Liver (tissue), 9 donors: ENCODE results near the gene DSCAM. TPM values are rescaled to one million over a fixed set of nuclear protein-coding genes. Genes with fewer than 3 reads are reported as not detected.

ENCODE experiments used
- DNase-seq: peaks from one replicate; pipeline ENCODE4 v3.0.0-alpha.2; 2017; ENCODE audit warnings: low spot score
- H3K27ac ChIP-seq, 2 donors: one replicate each; pipeline ENCODE4 v1.7.0; 2013; ENCODE audit warnings: inconsistent platforms in 2 of 2, low read length in 2 of 2, control low read depth in 1 of 2, low read depth in 1 of 2, mild to moderate bottlenecking in 1 of 2
- H3K27me3 ChIP-seq, 4 donors: one replicate each; pipeline versions ENCODE4 v1.6.1 to v1.7.0; 2013; ENCODE audit warnings: low read length in 3 of 4, inconsistent platforms in 1 of 4, mild to moderate bottlenecking in 1 of 4, moderate library complexity in 1 of 4; ENCODE audit not compliant: control insufficient read depth in 4 of 4, insufficient read depth in 4 of 4
- H3K36me3 ChIP-seq, 4 donors: one replicate each; pipeline versions ENCODE4 v1.6.1 to v1.7.0; 2013; ENCODE audit warnings: low read length in 3 of 4, mild to moderate bottlenecking in 3 of 4, low read depth in 1 of 4, moderate library complexity in 1 of 4; ENCODE audit not compliant: control insufficient read depth in 4 of 4, insufficient read depth in 3 of 4
- H3K4me1 ChIP-seq, 4 donors: one replicate each; pipeline versions ENCODE4 v1.6.1 to v1.7.0; 2013; ENCODE audit warnings: low read length in 3 of 4, mild to moderate bottlenecking in 3 of 4, moderate library complexity in 1 of 4; ENCODE audit not compliant: control insufficient read depth in 4 of 4, insufficient read depth in 4 of 4
- H3K4me3 ChIP-seq, 3 donors: one replicate each; pipeline versions ENCODE4 v1.6.1 to v1.7.0; 2013; ENCODE audit warnings: low read length in 3 of 3, control low read depth in 1 of 3, low read depth in 1 of 3, mild to moderate bottlenecking in 1 of 3
- H3K9ac ChIP-seq, 2 donors: one replicate each; pipeline ENCODE4 v1.7.0; 2013; ENCODE audit warnings: low read length in 2 of 2, mild to moderate bottlenecking in 2 of 2, moderate library complexity in 2 of 2, control low read depth in 1 of 2, low read depth in 1 of 2
- H3K9me3 ChIP-seq, 4 donors: one replicate each; pipeline versions ENCODE4 v1.6.1 to v1.7.0; 2013; ENCODE audit warnings: low read length in 3 of 4; ENCODE audit not compliant: control insufficient read depth in 4 of 4
- CTCF ChIP-seq: fragments of 150-350 bp; IDR thresholded peaks from 2 replicates; pipeline ENCODE4 v1.5.1; 2017; ENCODE audit warnings: improper control_type of control experiment, low read depth, low read length; ENCODE audit not compliant: missing input control
- EGR1 ChIP-seq, 2 donors: IDR thresholded peaks; 2 replicates each; pipeline ENCODE4 v1.6.1; 2016 to 2018; ENCODE audit warnings: antibody characterized with exemption in 2 of 2, low read depth in 2 of 2
- FOXA1 ChIP-seq: IDR thresholded peaks from 2 replicates; pipeline ENCODE4 v1.6.1; 2016; ENCODE audit warnings: antibody characterized with exemption
- GABPA ChIP-seq, 2 donors: IDR thresholded peaks in 1 of 2; conservative IDR thresholded peaks in 1 of 2; 2 replicates each; pipeline ENCODE4 v1.6.1; 2016; ENCODE audit warnings: antibody characterized with exemption in 2 of 2, mild to moderate bottlenecking in 1 of 2, moderate library complexity in 1 of 2
- HNF4A ChIP-seq, 2 donors: conservative IDR thresholded peaks; 2 replicates each; pipeline ENCODE4 v1.6.1; 2016; ENCODE audit warnings: antibody characterized with exemption in 2 of 2, mild to moderate bottlenecking in 2 of 2
- HNF4G ChIP-seq: IDR thresholded peaks from 2 replicates; pipeline ENCODE4 v1.6.1; 2016; ENCODE audit warnings: antibody characterized with exemption
- JUND ChIP-seq, 2 donors: IDR thresholded peaks; 2 replicates each; pipeline ENCODE4 v1.6.1; 2016; ENCODE audit warnings: antibody characterized with exemption in 2 of 2
- NR2F2 ChIP-seq: IDR thresholded peaks from 2 replicates; pipeline ENCODE4 v1.6.1; 2016; ENCODE audit warnings: antibody characterized with exemption
- RAD21 ChIP-seq, 2 donors: IDR thresholded peaks; 2 replicates each; pipeline ENCODE4 v1.6.1; 2016; ENCODE audit warnings: antibody characterized with exemption in 2 of 2, mild to moderate bottlenecking in 2 of 2
- SP1 ChIP-seq: IDR thresholded peaks from 2 replicates; pipeline ENCODE4 v1.6.1; 2018; ENCODE audit warnings: antibody characterized with exemption, mild to moderate bottlenecking
- TAF1 ChIP-seq: conservative IDR thresholded peaks from 2 replicates; pipeline ENCODE4 v1.6.1; 2016; ENCODE audit warnings: antibody characterized with exemption, mild to moderate bottlenecking
- YY1 ChIP-seq: IDR thresholded peaks from 2 replicates; pipeline ENCODE4 v1.6.1; 2016; ENCODE audit warnings: antibody characterized with exemption, mild to moderate bottlenecking
- ZBTB33 ChIP-seq: IDR thresholded peaks from 2 replicates; pipeline ENCODE4 v1.6.1; 2016; ENCODE audit warnings: antibody characterized with exemption
- WGBS: extraction: QIAGEN DNeasy Blood & Tissue Kit; methylation state at CpG from one replicate; pipeline ENCODE4 v1.1.7; 2013; 5-methylcytosine and 5-hydroxymethylcytosine counted together
- polyA plus RNA-seq, 2 donors: library from polyadenylated mRNA; stranded (reverse) in 1 of 2; unstranded in 1 of 2; fragments of 200-250 nt in 1 of 2; fragments of >200 nt in 1 of 2; fragmentation: Nextera tagmentation in 1 of 2; extraction: Ambion mirVana in 1 of 2; gene quantifications; one replicate each; pipeline versions ENCODE4 v1.2.1 to v1.2.3, GENCODE V29; 2013 to 2015
- total RNA-seq, 2 donors: library from RNA; depleted of rRNA; stranded (reverse); fragments of >200 nt; gene quantifications; one replicate each; pipeline ENCODE4 v1.2.3, GENCODE V29; 2014
- TF ChIP-seq, protein P1 (sequence below): IDR thresholded peaks from 2 replicates; pipeline ENCODE4 v1.6.1; 2016; ENCODE audit warnings: antibody characterized with exemption, mild to moderate bottlenecking
- donor health status: healthy.
- donor health status: healthy.
- donor health status: healthy.
- donor health status: healthy.
- donor health status: healthy.

Gene DSCAM
- total and polyA plus RNA-seq, 4 donors = 0.02 to 0.23 (median 0.10) TPM

DNA sequence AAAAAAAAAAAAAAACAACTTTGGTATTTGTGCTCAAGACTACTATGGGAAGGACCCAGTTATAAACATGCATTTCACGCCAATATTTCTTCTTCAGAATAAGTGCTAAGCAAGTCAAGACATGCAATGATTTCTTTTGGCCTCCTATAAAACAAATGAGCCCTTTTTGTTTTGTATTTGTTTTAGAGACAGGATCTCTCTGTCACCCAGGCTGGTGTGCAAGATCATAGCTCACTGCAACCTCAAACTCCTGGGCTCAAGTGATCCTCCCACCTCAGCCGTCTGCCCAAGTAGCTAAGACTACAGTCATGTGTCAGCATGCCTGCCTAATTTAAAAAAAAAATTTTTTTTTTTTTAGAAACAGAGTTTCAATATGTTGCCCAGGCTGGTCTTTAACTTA, 631.0 kb downstream of the DSCAM start:
- H3K27ac ChIP-seq = no peak overlapping the region

GRCh38 chr21:40210251-40210650, 636.7 kb downstream of the DSCAM start:
- no peak for TF ChIP-seq YY1
- TF ChIP-seq SP1 = no peak
- no peak for TF ChIP-seq HNF4A (conservative IDR thresholded peaks at IDR 0.05)
- TF ChIP-seq GABPA (IDR thresholded peaks at IDR 0.05 in 1 of 2, conservative IDR thresholded peaks at IDR 0.05 in 1 of 2) = no peak
- TF ChIP-seq TAF1 = no peak
- no peak for TF ChIP-seq HNF4G
- TF ChIP-seq, protein P1, sequence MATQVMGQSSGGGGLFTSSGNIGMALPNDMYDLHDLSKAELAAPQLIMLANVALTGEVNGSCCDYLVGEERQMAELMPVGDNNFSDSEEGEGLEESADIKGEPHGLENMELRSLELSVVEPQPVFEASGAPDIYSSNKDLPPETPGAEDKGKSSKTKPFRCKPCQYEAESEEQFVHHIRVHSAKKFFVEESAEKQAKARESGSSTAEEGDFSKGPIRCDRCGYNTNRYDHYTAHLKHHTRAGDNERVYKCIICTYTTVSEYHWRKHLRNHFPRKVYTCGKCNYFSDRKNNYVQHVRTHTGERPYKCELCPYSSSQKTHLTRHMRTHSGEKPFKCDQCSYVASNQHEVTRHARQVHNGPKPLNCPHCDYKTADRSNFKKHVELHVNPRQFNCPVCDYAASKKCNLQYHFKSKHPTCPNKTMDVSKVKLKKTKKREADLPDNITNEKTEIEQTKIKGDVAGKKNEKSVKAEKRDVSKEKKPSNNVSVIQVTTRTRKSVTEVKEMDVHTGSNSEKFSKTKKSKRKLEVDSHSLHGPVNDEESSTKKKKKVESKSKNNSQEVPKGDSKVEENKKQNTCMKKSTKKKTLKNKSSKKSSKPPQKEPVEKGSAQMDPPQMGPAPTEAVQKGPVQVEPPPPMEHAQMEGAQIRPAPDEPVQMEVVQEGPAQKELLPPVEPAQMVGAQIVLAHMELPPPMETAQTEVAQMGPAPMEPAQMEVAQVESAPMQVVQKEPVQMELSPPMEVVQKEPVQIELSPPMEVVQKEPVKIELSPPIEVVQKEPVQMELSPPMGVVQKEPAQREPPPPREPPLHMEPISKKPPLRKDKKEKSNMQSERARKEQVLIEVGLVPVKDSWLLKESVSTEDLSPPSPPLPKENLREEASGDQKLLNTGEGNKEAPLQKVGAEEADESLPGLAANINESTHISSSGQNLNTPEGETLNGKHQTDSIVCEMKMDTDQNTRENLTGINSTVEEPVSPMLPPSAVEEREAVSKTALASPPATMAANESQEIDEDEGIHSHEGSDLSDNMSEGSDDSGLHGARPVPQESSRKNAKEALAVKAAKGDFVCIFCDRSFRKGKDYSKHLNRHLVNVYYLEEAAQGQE = no peak
- no peak for TF ChIP-seq CTCF
- TF ChIP-seq NR2F2 = no peak
- no peak for TF ChIP-seq FOXA1
- TF ChIP-seq JUND (IDR thresholded peaks at IDR 0.05) = no peak
- no peak for TF ChIP-seq RAD21 (IDR thresholded peaks at IDR 0.05)
- no peak for TF ChIP-seq EGR1 (IDR thresholded peaks at IDR 0.05; ENCODE audit: low read depth in 2 of 2)
- TF ChIP-seq ZBTB33 = no peak
- no peak for DNase-seq
- no peak overlapping the region for H3K9ac ChIP-seq
- no peak overlapping the region for H3K4me3 ChIP-seq
- H3K27ac ChIP-seq = no peak overlapping the region
- 78% methylated on average over 2 of the region's 2 CpGs for WGBS
- no peaks in the 10 kb centered on the region for H3K9me3 ChIP-seq
- no peaks in the 10 kb centered on the region for H3K4me1 ChIP-seq
- H3K36me3 ChIP-seq = no peaks in the 10 kb centered on the region
- H3K27me3 ChIP-seq = no peaks in the 10 kb centered on the region

More for the DNA sequence above, 631.0 kb downstream of the DSCAM start:
- H3K4me3 ChIP-seq = no peak overlapping the region
- no peaks in the 10 kb centered on the region for H3K4me1 ChIP-seq
- no peaks in the 10 kb centered on the region for H3K9me3 ChIP-seq
- WGBS = 67% methylated on average over 2 of the region's 2 CpGs
- no peaks in the 10 kb centered on the region for H3K36me3 ChIP-seq
- H3K27me3 ChIP-seq = no peaks in the 10 kb centered on the region
- DNase-seq = no peak
- H3K9ac ChIP-seq = no peak overlapping the region
- TF ChIP-seq YY1 (no peak), SP1 (no peak), HNF4A (conservative IDR thresholded peaks at IDR 0.05) (no peak), GABPA (IDR thresholded peaks at IDR 0.05 in 1 of 2, conservative IDR thresholded peaks at IDR 0.05 in 1 of 2) (no peak), FOXA1 (no peak), TAF1 (no peak), NR2F2 (no peak), JUND (IDR thresholded peaks at IDR 0.05) (no peak)
- TF ChIP-seq, protein P1 = no peak
